ENCODE measurements around the gene ACKR4. TPM values are rescaled to one million over a fixed set of nuclear protein-coding genes. Genes with fewer than 3 reads are reported as not detected.

The ACKR4 gene
- total and polyA plus RNA-seq, 9 of the 15 experiments (the other 6 are each of a cell fraction or from before 2014, with no cell fraction given): 0.04 to 0.06 TPM; not detected in 7

DNA sequence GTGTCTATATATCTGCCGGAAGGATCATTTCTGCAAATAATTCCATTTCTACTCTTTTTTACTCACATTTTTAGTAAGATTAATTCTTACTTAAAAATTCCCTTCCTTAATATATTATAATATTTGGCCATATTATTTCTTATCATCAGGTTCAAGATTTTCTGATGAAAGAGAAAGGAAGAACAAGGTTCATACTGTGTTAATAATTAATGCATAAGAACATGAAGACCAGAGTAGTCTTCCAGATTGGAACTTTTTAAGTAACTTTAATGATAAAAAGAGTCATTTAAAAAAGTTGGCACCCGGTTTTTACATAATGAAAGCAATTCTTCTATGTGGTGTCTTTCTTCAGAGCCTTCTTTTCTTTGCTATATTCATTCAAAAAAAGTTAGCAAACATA, 590 bp downstream of the ACKR4 start (continued):
- TF ChIP-seq LARP7 (IDR thresholded peaks at IDR 0.05) (no peak), PHTF2 (CRISPR knock-in tag; IDR thresholded peaks at IDR 0.05) (no peak)

DNA sequence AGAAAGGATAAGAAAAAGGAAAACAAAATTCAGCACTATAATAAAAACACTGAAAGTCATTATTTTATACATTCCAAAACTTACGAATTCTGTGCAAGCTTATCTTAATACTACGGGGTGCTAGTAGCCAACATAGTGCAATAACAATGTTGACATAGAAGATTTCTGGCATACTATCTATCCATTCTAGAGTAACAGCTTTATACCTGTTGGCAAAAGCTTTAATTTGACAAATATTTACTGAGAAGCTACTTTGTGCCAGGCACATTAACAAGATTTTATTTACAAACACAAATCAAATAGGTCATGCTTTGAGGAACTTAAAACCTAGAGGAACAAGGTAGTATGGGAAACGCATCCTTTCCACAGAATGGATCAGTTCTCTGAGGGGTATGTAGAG, 1.1 kb downstream of the ACKR4 start:
- whole genome bisulfite sequencing (ENCODE audit: insufficient coverage, low coverage, missing lambda C conversion rate): 49% methylated on average over 3 of the region's 3 CpGs
- H3K27ac ChIP-seq (ENCODE audit: extremely low read depth, low read depth, low read length): no peak overlapping the region
- no peaks in the 10 kb centered on the region for H3K36me3 ChIP-seq (ENCODE audit: control insufficient read depth, insufficient read depth, low read length)
- POLR2A ChIA-PET: no interaction called here
- no peaks in the 10 kb centered on the region for H3K27me3 ChIP-seq (ENCODE audit: control insufficient read depth in 2 of 2, insufficient read depth in 2 of 2, low read length in 2 of 2)
- in situ Hi-C loops (cut with MboI) (no loop called here), intact Hi-C loops (cut with micrococcal nuclease) (no loop called here)
- H2AFZ ChIP-seq (ENCODE audit: low read depth, low read length): no peak overlapping the region
- FAIRE-seq: no peak
- H3K4me1 ChIP-seq (replicated peaks in 1 of 2; ENCODE audit: control insufficient read depth in 2 of 2, insufficient read depth in 2 of 2, low read length in 2 of 2): no peaks in the 10 kb centered on the region
- H3K9me1 ChIP-seq (ENCODE audit: control insufficient read depth, insufficient read depth, low read length): no peaks in the 10 kb centered on the region
- H3K9me3 ChIP-seq (replicated peaks; ENCODE audit: control insufficient read depth, insufficient read depth, low read depth, low read length): no peaks in the 10 kb centered on the region
- no peak for ATAC-seq
- no peak for DNase-seq (ENCODE audit: extremely low read depth in 1 of 4, low spot score in 3 of 4)
- no TSS peak for BruUV-seq (replicated peaks)
- CTCF ChIA-PET (ENCODE audit: low intra/inter-chr PET ratio): no interaction called here
- H3K4me3 ChIP-seq: no peak overlapping the region
- H3K4me2 ChIP-seq (ENCODE audit: insufficient read depth, low read length): no peak overlapping the region
- H4K20me1 ChIP-seq (replicated peaks; ENCODE audit: control insufficient read depth, insufficient read depth, low read length): no peaks in the 10 kb centered on the region
- no peak overlapping the region for H3K9ac ChIP-seq (ENCODE audit: insufficient read depth in 1 of 2, low read depth in 2 of 2, low read length in 2 of 2)
- no peaks in the 10 kb centered on the region for H3K79me2 ChIP-seq (ENCODE audit: control insufficient read depth, insufficient read depth, low read length)
- TF ChIP-seq, protein P1, sequence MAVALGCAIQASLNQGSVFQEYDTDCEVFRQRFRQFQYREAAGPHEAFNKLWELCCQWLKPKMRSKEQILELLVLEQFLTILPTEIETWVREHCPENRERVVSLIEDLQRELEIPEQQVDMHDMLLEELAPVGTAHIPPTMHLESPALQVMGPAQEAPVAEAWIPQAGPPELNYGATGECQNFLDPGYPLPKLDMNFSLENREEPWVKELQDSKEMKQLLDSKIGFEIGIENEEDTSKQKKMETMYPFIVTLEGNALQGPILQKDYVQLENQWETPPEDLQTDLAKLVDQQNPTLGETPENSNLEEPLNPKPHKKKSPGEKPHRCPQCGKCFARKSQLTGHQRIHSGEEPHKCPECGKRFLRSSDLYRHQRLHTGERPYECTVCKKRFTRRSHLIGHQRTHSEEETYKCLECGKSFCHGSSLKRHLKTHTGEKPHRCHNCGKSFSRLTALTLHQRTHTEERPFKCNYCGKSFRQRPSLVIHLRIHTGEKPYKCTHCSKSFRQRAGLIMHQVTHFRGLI (CRISPR knock-in tag; IDR thresholded peaks at IDR 0.05): no peak
- TF ChIP-seq BRD9 (IDR thresholded peaks at IDR 0.05; ENCODE audit: low read depth, partially characterized antibody) (no peak), NR2F6 (CRISPR knock-in tag; IDR thresholded peaks at IDR 0.05) (no peak), HDAC3 (IDR thresholded peaks at IDR 0.05; ENCODE audit: borderline replicate concordance, partially characterized antibody) (no peak), TARDBP (IDR thresholded peaks at IDR 0.05) (no peak), NELFE (IDR thresholded peaks at IDR 0.05; ENCODE audit: insufficient read depth, insufficient read length) (no peak), ZNF253 (CRISPR knock-in tag; conservative IDR thresholded peaks at IDR 0.05) (no peak), MAFK (IDR thresholded peaks at IDR 0.05; ENCODE audit: low read length) (no peak), ZNF766 (CRISPR knock-in tag; conservative IDR thresholded peaks at IDR 0.05) (no peak), ZNF347 (CRISPR knock-in tag; IDR thresholded peaks at IDR 0.05; ENCODE audit: low read depth) (no peak), MIER1 (IDR thresholded peaks at IDR 0.05; ENCODE audit: low read depth) (no peak)
- TF ChIP-seq, protein P2, sequence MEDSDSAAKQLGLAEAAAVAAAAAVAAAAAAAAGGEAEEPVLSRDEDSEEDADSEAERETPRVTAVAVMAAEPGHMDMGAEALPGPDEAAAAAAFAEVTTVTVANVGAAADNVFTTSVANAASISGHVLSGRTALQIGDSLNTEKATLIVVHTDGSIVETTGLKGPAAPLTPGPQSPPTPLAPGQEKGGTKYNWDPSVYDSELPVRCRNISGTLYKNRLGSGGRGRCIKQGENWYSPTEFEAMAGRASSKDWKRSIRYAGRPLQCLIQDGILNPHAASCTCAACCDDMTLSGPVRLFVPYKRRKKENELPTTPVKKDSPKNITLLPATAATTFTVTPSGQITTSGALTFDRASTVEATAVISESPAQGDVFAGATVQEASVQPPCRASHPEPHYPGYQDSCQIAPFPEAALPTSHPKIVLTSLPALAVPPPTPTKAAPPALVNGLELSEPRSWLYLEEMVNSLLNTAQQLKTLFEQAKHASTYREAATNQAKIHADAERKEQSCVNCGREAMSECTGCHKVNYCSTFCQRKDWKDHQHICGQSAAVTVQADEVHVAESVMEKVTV (CRISPR knock-in tag; IDR thresholded peaks at IDR 0.05): no peak
- TF ChIP-seq, protein P3, sequence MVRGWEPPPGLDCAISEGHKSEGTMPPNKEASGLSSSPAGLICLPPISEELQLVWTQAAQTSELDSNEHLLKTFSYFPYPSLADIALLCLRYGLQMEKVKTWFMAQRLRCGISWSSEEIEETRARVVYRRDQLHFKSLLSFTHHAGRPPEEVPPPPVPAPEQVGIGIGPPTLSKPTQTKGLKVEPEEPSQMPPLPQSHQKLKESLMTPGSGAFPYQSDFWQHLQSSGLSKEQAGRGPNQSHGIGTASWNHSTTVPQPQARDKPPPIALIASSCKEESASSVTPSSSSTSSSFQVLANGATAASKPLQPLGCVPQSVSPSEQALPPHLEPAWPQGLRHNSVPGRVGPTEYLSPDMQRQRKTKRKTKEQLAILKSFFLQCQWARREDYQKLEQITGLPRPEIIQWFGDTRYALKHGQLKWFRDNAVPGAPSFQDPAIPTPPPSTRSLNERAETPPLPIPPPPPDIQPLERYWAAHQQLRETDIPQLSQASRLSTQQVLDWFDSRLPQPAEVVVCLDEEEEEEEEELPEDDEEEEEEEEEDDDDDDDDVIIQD (CRISPR knock-in tag; IDR thresholded peaks at IDR 0.05): no peak
- TF ChIP-seq, protein P4, sequence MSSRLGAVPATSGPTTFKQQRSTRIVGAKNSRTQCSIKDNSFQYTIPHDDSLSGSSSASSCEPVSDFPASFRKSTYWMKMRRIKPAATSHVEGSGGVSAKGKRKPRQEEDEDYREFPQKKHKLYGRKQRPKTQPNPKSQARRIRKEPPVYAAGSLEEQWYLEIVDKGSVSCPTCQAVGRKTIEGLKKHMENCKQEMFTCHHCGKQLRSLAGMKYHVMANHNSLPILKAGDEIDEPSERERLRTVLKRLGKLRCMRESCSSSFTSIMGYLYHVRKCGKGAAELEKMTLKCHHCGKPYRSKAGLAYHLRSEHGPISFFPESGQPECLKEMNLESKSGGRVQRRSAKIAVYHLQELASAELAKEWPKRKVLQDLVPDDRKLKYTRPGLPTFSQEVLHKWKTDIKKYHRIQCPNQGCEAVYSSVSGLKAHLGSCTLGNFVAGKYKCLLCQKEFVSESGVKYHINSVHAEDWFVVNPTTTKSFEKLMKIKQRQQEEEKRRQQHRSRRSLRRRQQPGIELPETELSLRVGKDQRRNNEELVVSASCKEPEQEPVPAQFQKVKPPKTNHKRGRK (tag; IDR thresholded peaks at IDR 0.05): no peak

Data from K562 (cell line).